Progenitor cell of endocrine pancreas (in vitro differentiated cells): Measurements from ENCODE around the gene ITIH1. TPM values are rescaled to one million over a fixed set of nuclear protein-coding genes. Genes with fewer than 3 reads are reported as not detected.
A peak's percentile ranks its signal among the peaks of the same experiment; 100 is the strongest.
"Not testable (repeated sequence)": the region's sequence is repeated elsewhere in the genome, so short reads cannot be mapped to it uniquely, and the experiment has no call there.

Source experiments
- DNase-seq: peaks from one replicate; pipeline ENCODE4 v3.0.0; 2021; ENCODE audit warnings: low spot score; ENCODE audit not compliant: unreplicated experiment
- H3K27ac Mint-ChIP-seq: 2 replicates; pipeline ENCODE4 v1.8.0; 2021; ENCODE audit warnings: mild to moderate bottlenecking, moderate library complexity, mixed read lengths
- H3K27me3 Mint-ChIP-seq: 2 replicates; pipeline ENCODE4 v1.8.0; 2021; ENCODE audit warnings: mixed read lengths
- H3K36me3 Mint-ChIP-seq: 2 replicates; pipeline ENCODE4 v1.8.0; 2022; ENCODE audit warnings: mixed read lengths; ENCODE audit not compliant: insufficient read depth
- H3K4me1 Mint-ChIP-seq: 2 replicates; pipeline ENCODE4 v1.8.0; 2021; ENCODE audit warnings: low read depth, mixed read lengths
- H3K4me3 Mint-ChIP-seq: 2 replicates; pipeline ENCODE4 v1.8.0; 2021; ENCODE audit warnings: low read depth, mild to moderate bottlenecking, moderate library complexity, mixed read lengths
- H3K9me3 Mint-ChIP-seq: 2 replicates; pipeline ENCODE4 v1.8.0; 2021; ENCODE audit warnings: low read depth, mixed read lengths
- long read RNA-seq: library from polyadenylated mRNA; unstranded; transcript quantifications from one replicate; pipeline ENCODE4 v2.0.0, GENCODE V29; 2020
- total RNA-seq: library from RNA; stranded (reverse); gene quantifications from 2 replicates; pipeline ENCODE4 v1.2.1, GENCODE V29; 2021
- TF ChIP-seq, protein P1 (sequence below): fragments of 200-600 bp; sonication (generic); IDR thresholded peaks from one replicate; pipeline ENCODE4 v1.5.0; 2021; ENCODE audit warnings: antibody characterized with exemption, mild to moderate bottlenecking; ENCODE audit not compliant: unreplicated experiment

The ITIH1 gene, protein sequence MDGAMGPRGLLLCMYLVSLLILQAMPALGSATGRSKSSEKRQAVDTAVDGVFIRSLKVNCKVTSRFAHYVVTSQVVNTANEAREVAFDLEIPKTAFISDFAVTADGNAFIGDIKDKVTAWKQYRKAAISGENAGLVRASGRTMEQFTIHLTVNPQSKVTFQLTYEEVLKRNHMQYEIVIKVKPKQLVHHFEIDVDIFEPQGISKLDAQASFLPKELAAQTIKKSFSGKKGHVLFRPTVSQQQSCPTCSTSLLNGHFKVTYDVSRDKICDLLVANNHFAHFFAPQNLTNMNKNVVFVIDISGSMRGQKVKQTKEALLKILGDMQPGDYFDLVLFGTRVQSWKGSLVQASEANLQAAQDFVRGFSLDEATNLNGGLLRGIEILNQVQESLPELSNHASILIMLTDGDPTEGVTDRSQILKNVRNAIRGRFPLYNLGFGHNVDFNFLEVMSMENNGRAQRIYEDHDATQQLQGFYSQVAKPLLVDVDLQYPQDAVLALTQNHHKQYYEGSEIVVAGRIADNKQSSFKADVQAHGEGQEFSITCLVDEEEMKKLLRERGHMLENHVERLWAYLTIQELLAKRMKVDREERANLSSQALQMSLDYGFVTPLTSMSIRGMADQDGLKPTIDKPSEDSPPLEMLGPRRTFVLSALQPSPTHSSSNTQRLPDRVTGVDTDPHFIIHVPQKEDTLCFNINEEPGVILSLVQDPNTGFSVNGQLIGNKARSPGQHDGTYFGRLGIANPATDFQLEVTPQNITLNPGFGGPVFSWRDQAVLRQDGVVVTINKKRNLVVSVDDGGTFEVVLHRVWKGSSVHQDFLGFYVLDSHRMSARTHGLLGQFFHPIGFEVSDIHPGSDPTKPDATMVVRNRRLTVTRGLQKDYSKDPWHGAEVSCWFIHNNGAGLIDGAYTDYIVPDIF
- total RNA-seq = 11.3 and 14.1 TPM in 2 replicates
- long read RNA-seq, partial matches to known transcripts = 0 of 2 reads
- long read RNA-seq, other reads (novel, unspliced or antisense) = 2 of 2 reads

DNA sequence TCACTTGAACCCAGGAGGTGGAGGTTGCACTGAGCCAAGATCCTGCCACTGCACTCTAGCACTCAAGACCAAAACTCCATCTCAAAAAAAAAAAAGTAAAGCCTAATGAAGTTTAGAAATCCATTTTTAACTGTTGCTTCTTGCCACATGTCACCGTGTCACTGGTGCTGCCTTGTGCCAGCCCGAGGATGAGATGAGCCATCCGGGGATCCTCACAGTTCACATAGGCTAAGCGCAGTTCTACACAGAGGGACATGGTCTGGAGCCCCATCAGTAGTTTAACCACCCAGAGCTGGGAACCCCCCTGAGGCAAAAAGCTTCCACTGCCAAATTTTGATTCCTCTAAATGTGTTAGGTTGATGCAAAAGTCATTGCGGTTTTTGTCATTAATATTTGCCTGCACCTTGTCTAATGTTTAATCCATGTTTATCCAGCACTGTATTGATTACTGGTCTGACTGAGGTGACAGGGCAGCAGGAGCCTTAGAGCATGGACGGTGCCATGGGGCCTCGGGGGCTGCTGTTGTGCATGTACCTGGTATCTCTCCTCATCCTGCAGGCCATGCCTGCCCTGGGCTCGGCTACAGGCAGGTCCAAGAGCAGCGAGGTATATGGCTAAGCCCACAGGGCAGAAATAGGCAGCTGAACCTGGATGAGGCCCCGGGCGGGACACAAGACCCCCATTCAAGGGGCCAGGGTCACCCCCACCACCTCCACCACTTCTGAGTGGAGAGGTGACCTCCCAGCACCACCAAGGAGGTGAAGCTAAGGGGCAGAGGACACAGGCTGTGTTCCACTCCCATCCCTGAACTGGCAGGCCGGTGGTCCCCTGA is at the start of gene ITIH1:
TSS of gene ITIH1 (plus strand) at position 473 of the 832 bp plus-strand sequence. CDS start at position 490, 17 bp downstream.
- Mint-ChIP-seq H3K27ac (no peak within 1 kb of the TSS), H3K9me3 (no peaks in the 10 kb centered on the region), H3K27me3 (peaks cover 13% of the 10 kb centered on the region), H3K4me1 (peaks cover 21% of the 10 kb centered on the region), H3K4me3 (no peak within 1 kb of the TSS), H3K36me3 (no peaks in the 10 kb centered on the region)
- DNase-seq = peak; percentile 8
- TF ChIP-seq, protein P1, sequence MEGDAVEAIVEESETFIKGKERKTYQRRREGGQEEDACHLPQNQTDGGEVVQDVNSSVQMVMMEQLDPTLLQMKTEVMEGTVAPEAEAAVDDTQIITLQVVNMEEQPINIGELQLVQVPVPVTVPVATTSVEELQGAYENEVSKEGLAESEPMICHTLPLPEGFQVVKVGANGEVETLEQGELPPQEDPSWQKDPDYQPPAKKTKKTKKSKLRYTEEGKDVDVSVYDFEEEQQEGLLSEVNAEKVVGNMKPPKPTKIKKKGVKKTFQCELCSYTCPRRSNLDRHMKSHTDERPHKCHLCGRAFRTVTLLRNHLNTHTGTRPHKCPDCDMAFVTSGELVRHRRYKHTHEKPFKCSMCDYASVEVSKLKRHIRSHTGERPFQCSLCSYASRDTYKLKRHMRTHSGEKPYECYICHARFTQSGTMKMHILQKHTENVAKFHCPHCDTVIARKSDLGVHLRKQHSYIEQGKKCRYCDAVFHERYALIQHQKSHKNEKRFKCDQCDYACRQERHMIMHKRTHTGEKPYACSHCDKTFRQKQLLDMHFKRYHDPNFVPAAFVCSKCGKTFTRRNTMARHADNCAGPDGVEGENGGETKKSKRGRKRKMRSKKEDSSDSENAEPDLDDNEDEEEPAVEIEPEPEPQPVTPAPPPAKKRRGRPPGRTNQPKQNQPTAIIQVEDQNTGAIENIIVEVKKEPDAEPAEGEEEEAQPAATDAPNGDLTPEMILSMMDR = no peak

DNA sequence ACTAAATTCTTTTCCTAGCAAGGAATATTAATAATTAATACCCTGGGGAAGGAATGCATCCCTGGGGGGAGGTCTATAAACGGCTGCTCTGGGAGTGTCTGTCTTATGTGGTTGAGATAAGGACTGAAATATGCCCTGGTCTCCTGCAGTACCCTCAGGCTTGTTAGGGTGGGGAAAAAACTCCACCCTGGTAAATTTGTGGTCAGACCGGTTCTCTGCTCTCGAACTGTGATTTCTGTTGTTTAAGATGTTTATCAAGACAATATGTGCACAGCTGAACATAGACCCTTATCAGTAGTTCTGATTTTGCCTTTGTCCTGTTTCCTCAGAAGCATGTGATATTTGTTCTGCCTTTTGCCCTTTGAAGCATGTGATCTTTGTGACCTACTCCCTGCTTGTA is 48.6 kb upstream of the ITIH1 start:
- not testable (repeated sequence) for H3K27me3 Mint-ChIP-seq, H3K4me1 Mint-ChIP-seq, H3K4me3 Mint-ChIP-seq, DNase-seq
- Mint-ChIP-seq H3K9me3 (peaks cover 11% of the 10 kb centered on the region), H3K27ac (peak overlapping the region; percentile 71), H3K36me3 (peaks cover 63% of the 10 kb centered on the region)

DNA sequence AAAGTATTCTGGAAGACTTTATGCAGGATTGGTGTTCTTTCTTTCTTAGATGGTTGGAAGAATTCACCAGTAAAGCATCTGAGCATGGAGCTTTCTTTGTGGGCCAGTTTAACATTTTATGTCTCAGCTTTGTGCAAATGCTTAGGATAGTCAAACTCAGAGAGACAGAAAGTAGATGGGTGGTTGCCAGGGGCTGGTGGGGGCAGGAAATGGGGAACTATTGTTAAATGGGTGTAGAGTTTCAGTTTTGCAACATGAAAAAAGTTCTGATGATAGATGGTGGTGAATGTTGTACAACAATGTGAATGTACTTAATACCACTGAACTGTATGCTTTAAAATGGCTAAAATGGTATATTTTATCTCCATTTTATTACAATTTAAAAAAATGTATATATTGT is 46.7 kb upstream of the ITIH1 start:
- Mint-ChIP-seq H3K27me3 (no peaks in the 10 kb centered on the region), H3K36me3 (peaks cover 71% of the 10 kb centered on the region), H3K9me3 (peaks cover 11% of the 10 kb centered on the region), H3K27ac (no peak overlapping the region), H3K4me1 (no peaks in the 10 kb centered on the region), H3K4me3 (no peak overlapping the region)
- no peak for DNase-seq
- TF ChIP-seq, protein P1 = no peak

DNA sequence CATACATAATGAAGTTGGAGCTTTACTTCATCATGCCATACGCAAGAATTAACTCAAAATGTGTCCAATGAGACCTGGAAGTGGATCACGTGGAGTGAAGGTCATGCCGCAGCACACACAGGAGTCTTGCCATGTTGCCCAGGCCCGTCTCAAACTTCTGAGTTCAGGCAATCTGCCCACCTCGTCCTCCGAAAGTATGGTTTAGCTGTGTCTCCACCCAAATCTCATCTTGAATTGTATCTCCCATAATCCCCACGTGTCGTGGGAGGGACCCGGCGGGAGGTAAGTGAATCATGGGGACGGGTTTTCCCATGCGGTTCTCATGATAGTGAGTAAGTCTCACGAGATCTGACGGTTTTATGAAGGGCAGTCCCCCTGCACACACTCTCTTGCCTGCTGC is 45.8 kb upstream of the ITIH1 start:
- H3K4me1 Mint-ChIP-seq = no peaks in the 10 kb centered on the region
- no peak overlapping the region for H3K4me3 Mint-ChIP-seq
- H3K36me3 Mint-ChIP-seq = peaks cover 72% of the 10 kb centered on the region
- no peaks in the 10 kb centered on the region for H3K27me3 Mint-ChIP-seq
- no peak for DNase-seq
- TF ChIP-seq, protein P1 = no peak
- no peak overlapping the region for H3K27ac Mint-ChIP-seq
- peaks cover 11% of the 10 kb centered on the region for H3K9me3 Mint-ChIP-seq

DNA sequence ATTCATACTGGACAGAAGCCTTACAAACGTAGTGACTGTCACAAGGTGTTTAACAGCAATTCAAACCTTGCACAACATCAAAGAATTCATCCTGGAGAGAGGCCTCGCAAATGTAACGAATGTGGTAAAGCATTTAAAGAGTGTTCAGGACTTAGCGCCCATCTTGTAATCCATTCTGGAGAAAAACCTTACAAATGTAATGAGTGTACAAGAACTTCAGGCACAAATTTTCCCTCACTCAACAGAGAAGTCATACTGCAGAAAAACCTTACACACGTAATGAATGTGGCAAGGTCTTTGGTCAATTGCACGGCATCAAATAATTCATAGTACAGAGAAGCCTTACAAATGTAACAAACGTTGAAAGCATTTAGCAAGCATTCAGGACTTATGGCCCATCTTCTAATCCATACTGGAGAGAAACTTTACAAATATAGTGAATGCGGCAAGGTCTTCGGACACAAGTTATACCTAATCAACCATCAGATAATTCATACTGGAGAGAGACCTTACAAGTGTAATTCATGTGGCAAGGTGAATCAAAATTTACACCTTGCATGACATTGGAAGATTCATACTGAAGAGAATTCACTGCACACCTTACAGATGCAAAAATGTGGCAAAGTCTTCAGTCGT is 44.0 kb upstream of the ITIH1 start:
- Mint-ChIP-seq H3K4me1 (no peaks in the 10 kb centered on the region), H3K4me3 (no peak overlapping the region), H3K9me3 (peaks cover 9% of the 10 kb centered on the region), H3K36me3 (peaks cover 68% of the 10 kb centered on the region), H3K27ac (no peak overlapping the region), H3K27me3 (no peaks in the 10 kb centered on the region)
- TF ChIP-seq, protein P1 = no peak
- no peak for DNase-seq
